ENCODE measurements around the gene ABHD17B.

The ABHD17B gene

GRCh38 chr9:71821405-71821804 lies 89.6 kb downstream of the ABHD17B start:
- DNase-seq (ENCODE audit: low spot score): no peak

GRCh38 chr9:71820403-71820921 lies 90.5 kb downstream of the ABHD17B start:
- no peak for DNase-seq (ENCODE audit: low spot score)

GRCh38 chr9:71819115-71819739 lies 91.8 kb downstream of the ABHD17B start:
- peak; percentile 16 for DNase-seq (ENCODE audit: low spot score)

GRCh38 chr9:71816916-71817451 lies 94.0 kb downstream of the ABHD17B start:
- DNase-seq (ENCODE audit: low spot score): no peak

Small RNA genes lying within 50 kb of the gene (small RNA-seq; reads per million reads assigned to genes)
- gene RF00019: 0 reads per million in 2 experiments

All from SK-N-DZ (cell line).